PFSK-1 (cell line): ENCODE data around the gene PLEKHG4.

Experiments used
- FOXP2 ChIP-seq: optimal IDR thresholded peaks from 2 replicates; pipeline ENCODE3; 2011; ENCODE audit warnings: borderline replicate concordance, control low read depth, inconsistent platforms; ENCODE audit not compliant: insufficient read depth; ENCODE audit errors: extremely low read length, extremely low read depth
- POLR2AphosphoS5 ChIP-seq: IDR thresholded peaks from 2 replicates; pipeline ENCODE4 v1.6.1; 2012; ENCODE audit warnings: low read depth, mild to moderate bottlenecking, control low read depth, low read length, moderate library complexity
- REST ChIP-seq, 2 experiments: IDR thresholded peaks; 2 replicates each; pipeline versions ENCODE4 v1.6.1 to v1.8.0; 2011 to 2012; ENCODE audit warnings: low read depth in 2 of 2, low read length in 2 of 2, control low read depth in 1 of 2, inconsistent platforms in 1 of 2, mild to moderate bottlenecking in 1 of 2, moderate library complexity in 1 of 2; ENCODE audit not compliant: insufficient read depth in 1 of 2
- SIN3A ChIP-seq: IDR thresholded peaks from 2 replicates; pipeline ENCODE4 v1.6.1; 2012; ENCODE audit warnings: mild to moderate bottlenecking, low read length, moderate library complexity, borderline replicate concordance; ENCODE audit not compliant: insufficient read depth
- TAF1 ChIP-seq: IDR thresholded peaks from 2 replicates; pipeline ENCODE4 v1.6.1; 2012; ENCODE audit warnings: low read length, control low read depth, borderline replicate concordance; ENCODE audit not compliant: insufficient read depth

The PLEKHG4 gene

DNA sequence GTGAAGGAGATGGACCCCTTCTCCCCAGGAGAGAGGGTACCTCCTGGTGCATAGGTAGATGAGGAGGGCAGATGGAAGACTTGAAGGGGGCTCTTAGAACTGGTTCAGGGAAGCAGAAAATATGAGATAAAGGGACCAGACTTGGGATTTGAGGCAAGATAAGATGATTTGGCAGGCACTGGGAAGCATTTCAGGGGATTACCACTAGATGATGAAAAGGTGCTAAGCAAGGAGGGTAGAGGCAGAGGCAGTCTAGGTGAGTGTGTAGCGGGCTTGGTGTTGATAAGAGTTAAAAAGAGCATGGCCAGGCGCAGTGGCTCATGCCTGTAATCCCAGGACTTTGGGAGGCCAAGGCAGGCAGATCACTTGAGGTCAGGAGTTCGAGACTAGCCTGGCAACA lies 16.1 kb upstream of the PLEKHG4 start:
- no peak for TF ChIP-seq POLR2AphosphoS5
- no peak for TF ChIP-seq TAF1
- TF ChIP-seq REST (IDR thresholded peaks at IDR 0.05; ENCODE audit: insufficient read depth in 1 of 2, low read depth in 2 of 2, low read length in 2 of 2) = no peak
- TF ChIP-seq FOXP2 = no peak
- TF ChIP-seq SIN3A = no peak

DNA sequence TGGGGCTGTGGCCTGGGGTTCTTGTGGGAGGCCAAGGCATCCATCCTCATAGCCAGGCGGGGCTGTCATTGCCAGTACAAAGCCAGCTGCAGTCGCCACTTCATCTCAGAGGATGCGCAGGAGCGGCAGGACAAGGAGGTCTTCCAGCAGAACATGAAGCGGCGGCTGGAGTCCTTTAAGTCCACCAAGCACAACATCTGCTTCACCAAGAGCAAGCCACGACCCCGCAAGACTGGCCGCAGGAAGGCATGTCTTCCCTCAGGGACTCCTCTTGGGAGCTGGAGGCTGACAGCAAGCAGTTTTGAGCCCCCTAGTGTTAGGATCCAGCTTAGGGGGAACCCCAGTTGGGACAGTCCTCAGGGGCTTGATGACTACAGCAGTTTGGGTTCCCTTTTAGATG lies 15.1 kb upstream of the PLEKHG4 start:
- TF ChIP-seq TAF1 = no peak
- TF ChIP-seq SIN3A = no peak

DNA sequence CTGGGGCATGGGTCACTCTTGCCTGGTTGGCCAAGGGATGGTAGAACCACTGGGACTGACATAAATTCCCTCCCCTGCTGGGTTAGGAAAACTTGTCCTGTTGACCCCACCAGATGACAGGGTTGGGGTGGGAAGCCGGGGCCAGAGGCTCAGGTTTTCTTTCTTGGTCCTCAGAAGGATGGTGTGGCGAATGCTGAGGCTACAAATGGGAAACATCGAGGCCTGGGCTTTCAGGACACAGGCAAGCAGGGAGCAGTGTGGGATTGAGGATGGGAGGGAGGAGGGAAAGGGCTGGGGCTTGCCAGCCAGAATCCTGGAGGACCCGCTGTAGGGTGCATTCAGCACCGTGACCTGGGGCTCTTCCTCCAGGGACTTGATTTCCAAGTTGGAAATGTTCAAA lies 14.5 kb upstream of the PLEKHG4 start:
- no peak for TF ChIP-seq POLR2AphosphoS5
- no peak for TF ChIP-seq REST (IDR thresholded peaks at IDR 0.05; ENCODE audit: insufficient read depth in 1 of 2, low read depth in 2 of 2, low read length in 2 of 2)
- no peak for TF ChIP-seq SIN3A
- TF ChIP-seq TAF1 = no peak
- no peak for TF ChIP-seq FOXP2

- TF ChIP-seq POLR2AphosphoS5 (no peak), SIN3A (no peak), TAF1 (no peak), REST (IDR thresholded peaks at IDR 0.05; ENCODE audit: insufficient read depth in 1 of 2, low read depth in 2 of 2, low read length in 2 of 2) (no peak), FOXP2 (no peak)
Observed at GRCh38 chr16:67265834-67266233, 13.5 kb upstream of the PLEKHG4 start.

GRCh38 chr16:67268136-67268579 lies 11.2 kb upstream of the PLEKHG4 start:
- no peak for TF ChIP-seq REST (IDR thresholded peaks at IDR 0.05; ENCODE audit: insufficient read depth in 1 of 2, low read depth in 2 of 2, low read length in 2 of 2)
- no peak for TF ChIP-seq TAF1
- TF ChIP-seq FOXP2 = no peak
- TF ChIP-seq POLR2AphosphoS5 = no peak
- no peak for TF ChIP-seq SIN3A
